KBM-7 (cell line): ENCODE results near the gene APOA4.
"Not testable (repeated sequence)": the region's sequence is repeated elsewhere in the genome, so short reads cannot be mapped to it uniquely, and the experiment has no call there.

Source experiments
- DNase-seq: peaks from one replicate; pipeline ENCODE4 v3.0.0-alpha.2; 2015
- in situ Hi-C: fragments of 300-500 bp; cut with MboI; formaldehyde crosslinking; loops from 2 replicates; pipeline ENCODE4 v1.14.3; 2020; ENCODE audit warnings: low sequenced_read_pairs, low pct_unique_long_range_greater_than_20kb, mixed read lengths

APOA4 gene

GRCh38 chr11:116811194-116811593, 11.9 kb downstream of the APOA4 start:
- in situ Hi-C loops: no loop called here
- no peak for DNase-seq

- in situ Hi-C loops: no loop called here
- no peak for DNase-seq
Measured at GRCh38 chr11:116808262-116809175, 14.6 kb downstream of the APOA4 start.

- in situ Hi-C loops: no loop called here
- no peak for DNase-seq
Measured at GRCh38 chr11:116807601-116808261, 15.4 kb downstream of the APOA4 start.

- in situ Hi-C loops: no loop called here
- no peak for DNase-seq
Measured at GRCh38 chr11:116804001-116804400, 19.1 kb downstream of the APOA4 start.

GRCh38 chr11:116801662-116802061, 21.4 kb downstream of the APOA4 start:
- DNase-seq, in situ Hi-C loops: not testable (repeated sequence)

GRCh38 chr11:116800610-116801009, 22.5 kb downstream of the APOA4 start:
- DNase-seq: no peak
- in situ Hi-C loops: no loop called here

- no peak for DNase-seq
- in situ Hi-C loops: no loop called here
Measured at GRCh38 chr11:116798368-116798767, 24.7 kb downstream of the APOA4 start.

GRCh38 chr11:116797816-116798215, 25.3 kb downstream of the APOA4 start:
- no peak for DNase-seq
- in situ Hi-C loops: no loop called here

- no peak for DNase-seq
- in situ Hi-C loops: no loop called here
Measured at GRCh38 chr11:116796548-116796947, 26.6 kb downstream of the APOA4 start.

- DNase-seq: no peak
- in situ Hi-C loops: no loop called here
Measured at GRCh38 chr11:116794851-116795250, 28.3 kb downstream of the APOA4 start.

- in situ Hi-C loops: no loop called here
- DNase-seq: no peak
Measured at GRCh38 chr11:116793772-116794097, 29.4 kb downstream of the APOA4 start.

GRCh38 chr11:116792869-116793771, 30.0 kb downstream of the APOA4 start:
- in situ Hi-C loops: no loop called here
- DNase-seq: no peak

- in situ Hi-C loops: no loop called here
- DNase-seq: no peak
Measured at GRCh38 chr11:116792144-116792868, 30.8 kb downstream of the APOA4 start.

- in situ Hi-C loops: no loop called here
- DNase-seq: no peak
Measured at GRCh38 chr11:116791813-116792143, 31.3 kb downstream of the APOA4 start, which contains the start of gene APOA5. TSS of gene APOA5 (minus strand) at chr11:116791879. CDS start at chr11:116791860, 19 bp downstream.

- peak; percentile 84 for DNase-seq
- in situ Hi-C loops: no loop called here
Measured at GRCh38 chr11:116791002-116791812, 31.9 kb downstream of the APOA4 start.

- DNase-seq: no peak
Measured at GRCh38 chr11:116790167-116791001, 32.7 kb downstream of the APOA4 start.

GRCh38 chr11:116788975-116789374, 34.1 kb downstream of the APOA4 start:
- in situ Hi-C loops: no loop called here
- no peak for DNase-seq

More at GRCh38 chr11:116790167-116791001, 32.7 kb downstream of the APOA4 start:
- in situ Hi-C loops: no loop called here
